Glutamatergic neuron (in vitro differentiated cells): ENCODE results near the gene ENTPD8. TPM values are rescaled to one million over a fixed set of nuclear protein-coding genes. Genes with fewer than 3 reads are reported as not detected.
A peak's percentile ranks its signal among the peaks of the same experiment; 100 is the strongest.
"Not testable (repeated sequence)": the region's sequence is repeated elsewhere in the genome, so short reads cannot be mapped to it uniquely, and the experiment has no call there.

Source experiments
- DNase-seq: peaks from one replicate; pipeline ENCODE4 v3.0.0; 2022
- H3K27ac Mint-ChIP-seq: one replicate; pipeline ENCODE4 v1.8.0; 2020; ENCODE audit warnings: mild to moderate bottlenecking, mixed read lengths, inconsistent platforms; ENCODE audit not compliant: unreplicated experiment
- H3K27me3 Mint-ChIP-seq: one replicate; pipeline ENCODE4 v1.8.0; 2020; ENCODE audit warnings: mild to moderate bottlenecking, moderate library complexity, mixed read lengths, inconsistent platforms; ENCODE audit not compliant: unreplicated experiment
- H3K36me3 Mint-ChIP-seq: one replicate; pipeline ENCODE4 v1.8.0; 2020; ENCODE audit warnings: mild to moderate bottlenecking, mixed read lengths, inconsistent platforms; ENCODE audit not compliant: unreplicated experiment
- H3K4me1 Mint-ChIP-seq: one replicate; pipeline ENCODE4 v1.8.0; 2020; ENCODE audit warnings: mild to moderate bottlenecking, low read depth, mixed read lengths, inconsistent platforms; ENCODE audit not compliant: unreplicated experiment
- H3K4me3 Mint-ChIP-seq: one replicate; pipeline ENCODE4 v1.8.0; 2020; ENCODE audit warnings: mild to moderate bottlenecking, mixed read lengths, inconsistent platforms; ENCODE audit not compliant: unreplicated experiment
- H3K9me3 Mint-ChIP-seq: one replicate; pipeline ENCODE4 v1.8.0; 2020; ENCODE audit warnings: mild to moderate bottlenecking, moderate library complexity, mixed read lengths, inconsistent platforms; ENCODE audit not compliant: unreplicated experiment
- total RNA-seq: library from RNA; stranded (reverse); fragmentation: NEBNext Ultra II Directional; extraction: Animal tissue kit (Norgen Biotek cat#: 25700); gene quantifications from one replicate; pipeline ENCODE4 v1.2.1, GENCODE V29; 2021; ENCODE audit not compliant: unreplicated experiment
- TF ChIP-seq, protein P1 (sequence below): fragments of 200-600 bp; sonication (generic); IDR thresholded peaks from one replicate; pipeline ENCODE4 v1.5.0; 2021; ENCODE audit not compliant: partially characterized antibody, unreplicated experiment

The ENTPD8 gene
- total RNA-seq, 1 donor from 2014 or later, result 1.0 TPM

DNA sequence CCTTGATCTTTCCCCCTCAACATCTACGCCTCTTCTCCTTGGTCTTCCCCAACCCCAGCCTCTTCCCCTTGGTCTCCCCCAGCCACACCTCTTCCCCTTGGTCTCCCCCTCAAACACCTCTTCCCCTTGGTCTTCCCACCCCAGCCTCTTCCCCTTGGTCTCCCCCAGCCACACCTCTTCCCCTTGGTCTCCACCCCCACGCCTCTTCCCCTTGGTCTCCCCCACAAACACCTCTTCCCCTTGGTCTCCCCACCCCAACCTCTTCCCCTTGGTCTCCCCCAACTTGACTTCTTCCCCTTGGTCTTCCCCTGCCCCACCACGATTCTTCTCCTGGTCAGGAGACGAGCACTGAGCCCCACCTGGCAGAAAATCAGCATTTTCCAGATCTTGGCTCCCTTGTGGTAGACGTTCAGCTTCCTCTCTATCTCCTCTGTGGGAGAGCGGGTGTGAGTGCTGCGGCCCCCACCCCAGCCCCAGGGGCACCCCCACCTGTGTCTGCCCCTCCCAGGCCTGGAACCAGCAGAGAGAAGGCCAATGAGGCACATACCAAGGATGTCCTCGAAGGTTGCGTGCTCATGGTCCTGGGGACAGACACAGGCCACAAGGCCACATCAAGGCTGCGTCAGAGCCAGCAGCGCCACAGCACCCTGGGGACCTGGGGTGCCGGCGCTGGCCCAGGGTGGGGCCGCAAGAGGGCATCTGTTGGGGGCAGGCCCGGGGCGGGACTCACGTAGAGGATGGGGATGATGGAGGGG is 11.0 kb upstream of the ENTPD8 start:
- no peak overlapping the region for H3K4me3 Mint-ChIP-seq
- H3K27me3 Mint-ChIP-seq, result peaks cover 4% of the 10 kb centered on the region
- H3K27ac Mint-ChIP-seq, result no peak overlapping the region
- TF ChIP-seq, protein P1, sequence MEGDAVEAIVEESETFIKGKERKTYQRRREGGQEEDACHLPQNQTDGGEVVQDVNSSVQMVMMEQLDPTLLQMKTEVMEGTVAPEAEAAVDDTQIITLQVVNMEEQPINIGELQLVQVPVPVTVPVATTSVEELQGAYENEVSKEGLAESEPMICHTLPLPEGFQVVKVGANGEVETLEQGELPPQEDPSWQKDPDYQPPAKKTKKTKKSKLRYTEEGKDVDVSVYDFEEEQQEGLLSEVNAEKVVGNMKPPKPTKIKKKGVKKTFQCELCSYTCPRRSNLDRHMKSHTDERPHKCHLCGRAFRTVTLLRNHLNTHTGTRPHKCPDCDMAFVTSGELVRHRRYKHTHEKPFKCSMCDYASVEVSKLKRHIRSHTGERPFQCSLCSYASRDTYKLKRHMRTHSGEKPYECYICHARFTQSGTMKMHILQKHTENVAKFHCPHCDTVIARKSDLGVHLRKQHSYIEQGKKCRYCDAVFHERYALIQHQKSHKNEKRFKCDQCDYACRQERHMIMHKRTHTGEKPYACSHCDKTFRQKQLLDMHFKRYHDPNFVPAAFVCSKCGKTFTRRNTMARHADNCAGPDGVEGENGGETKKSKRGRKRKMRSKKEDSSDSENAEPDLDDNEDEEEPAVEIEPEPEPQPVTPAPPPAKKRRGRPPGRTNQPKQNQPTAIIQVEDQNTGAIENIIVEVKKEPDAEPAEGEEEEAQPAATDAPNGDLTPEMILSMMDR, result no peak
- H3K36me3 Mint-ChIP-seq, result no peaks in the 10 kb centered on the region
- DNase-seq, result no peak
- peaks cover 4% of the 10 kb centered on the region for H3K4me1 Mint-ChIP-seq
- H3K9me3 Mint-ChIP-seq, result peaks cover 3% of the 10 kb centered on the region

DNA sequence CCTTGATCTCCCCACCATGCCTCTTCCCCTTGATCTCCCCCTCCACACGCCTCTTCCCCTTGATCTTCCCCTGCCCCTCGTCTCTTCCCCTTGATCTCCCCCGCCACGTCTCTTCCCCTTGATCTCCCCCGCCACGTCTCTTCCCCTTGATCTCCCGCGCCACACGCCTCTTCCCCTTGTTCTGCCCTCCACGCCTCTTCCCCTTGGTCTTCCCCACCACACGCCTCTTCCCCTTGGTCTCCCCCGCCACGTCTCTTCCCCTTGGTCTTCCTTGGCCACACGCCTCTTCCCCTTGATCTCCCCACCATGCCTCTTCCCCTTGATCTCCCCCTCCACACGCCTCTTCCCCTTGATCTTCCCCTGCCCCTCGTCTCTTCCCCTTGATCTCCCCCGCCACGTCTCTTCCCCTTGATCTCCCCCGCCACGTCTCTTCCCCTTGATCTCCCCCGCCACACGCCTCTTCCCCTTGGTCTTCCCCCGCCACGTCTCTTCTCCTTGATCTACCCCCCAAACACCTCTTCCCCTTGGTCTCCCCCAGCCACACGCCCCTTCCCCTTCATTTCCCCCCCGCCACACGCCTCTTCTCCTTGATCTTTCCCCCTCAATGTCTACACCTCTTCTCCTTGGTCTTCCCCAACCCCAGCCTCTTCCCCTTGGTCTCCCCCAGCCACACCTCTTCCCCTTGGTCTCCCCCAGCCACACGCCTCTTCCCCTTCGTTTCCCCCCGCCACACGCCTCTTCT is 10.3 kb upstream of the ENTPD8 start:
- not testable (repeated sequence) for H3K4me3 Mint-ChIP-seq, H3K27ac Mint-ChIP-seq, H3K4me1 Mint-ChIP-seq

DNA sequence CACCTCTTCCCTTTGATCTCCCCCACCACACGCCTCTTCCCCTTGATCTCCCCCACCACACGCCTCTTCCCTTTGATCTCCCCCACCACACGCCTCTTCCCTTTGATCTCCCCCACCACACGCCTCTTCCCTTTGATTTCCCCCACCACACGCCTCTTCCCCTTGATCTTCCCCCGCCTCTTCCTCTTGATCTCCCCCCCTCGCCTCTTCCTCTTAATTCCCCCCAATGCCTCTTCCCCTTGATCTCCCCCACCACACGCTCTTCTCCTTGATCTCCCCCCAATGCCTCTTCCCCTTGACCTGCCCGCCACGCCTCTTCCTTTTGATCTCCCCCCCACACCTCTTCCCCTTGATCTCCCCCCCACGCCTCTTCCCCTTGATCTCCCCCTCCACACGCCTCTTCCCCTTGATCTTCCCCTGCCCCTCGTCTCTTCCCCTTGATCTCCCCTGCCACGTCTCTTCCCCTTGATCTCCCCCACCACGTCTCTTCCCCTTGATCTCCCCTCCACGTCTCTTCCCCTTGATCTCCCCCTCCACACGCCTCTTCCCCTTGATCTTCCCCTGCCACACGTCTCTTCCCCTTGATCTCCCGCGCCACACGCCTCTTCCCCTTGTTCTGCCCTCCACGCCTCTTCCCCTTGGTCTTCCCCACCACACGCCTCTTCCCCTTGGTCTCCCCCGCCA is 9.5 kb upstream of the ENTPD8 start:
- H3K27me3 Mint-ChIP-seq, H3K27ac Mint-ChIP-seq, DNase-seq, H3K4me3 Mint-ChIP-seq, H3K9me3 Mint-ChIP-seq, H3K4me1 Mint-ChIP-seq, H3K36me3 Mint-ChIP-seq: not testable (repeated sequence)

More for the DNA sequence above, 10.3 kb upstream of the ENTPD8 start:
- not testable (repeated sequence) for H3K27me3 Mint-ChIP-seq, H3K9me3 Mint-ChIP-seq, H3K36me3 Mint-ChIP-seq, DNase-seq

DNA sequence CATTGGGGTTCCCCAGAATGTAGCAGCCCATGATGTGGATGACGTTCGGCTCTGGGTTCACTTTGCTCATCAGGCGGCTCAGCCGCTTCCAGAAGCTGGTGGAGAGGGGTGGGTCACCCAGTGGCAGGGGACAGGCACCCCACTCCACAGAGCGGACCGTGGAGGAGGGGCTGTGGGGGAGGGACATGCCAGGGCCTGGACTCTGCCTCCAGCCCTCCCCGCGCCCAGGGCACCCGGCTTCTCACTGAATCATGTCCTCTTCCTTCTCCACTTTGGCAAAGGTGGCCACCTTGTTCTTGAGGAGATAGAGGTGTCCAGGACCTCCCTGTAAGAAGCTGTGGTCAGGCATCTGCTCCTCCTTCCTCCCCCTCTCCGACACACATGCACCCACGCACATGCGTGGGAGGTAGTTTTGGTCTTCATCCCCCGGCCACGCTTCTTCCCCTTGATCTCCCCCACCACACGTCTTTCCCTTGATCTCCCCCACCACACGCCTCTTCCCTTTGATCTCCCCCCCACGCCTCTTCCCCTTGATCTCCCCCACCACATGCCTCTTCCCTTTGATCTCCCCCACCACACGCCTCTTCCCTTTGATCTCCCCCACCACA is 8.9 kb upstream of the ENTPD8 start:
- Mint-ChIP-seq H3K4me3 (no peak overlapping the region), H3K36me3 (no peaks in the 10 kb centered on the region), H3K27me3 (peaks cover 4% of the 10 kb centered on the region), H3K4me1 (peaks cover 4% of the 10 kb centered on the region), H3K27ac (no peak overlapping the region), H3K9me3 (peaks cover 2% of the 10 kb centered on the region)
- peak; percentile 14 for DNase-seq
- TF ChIP-seq, protein P1, result no peak

DNA sequence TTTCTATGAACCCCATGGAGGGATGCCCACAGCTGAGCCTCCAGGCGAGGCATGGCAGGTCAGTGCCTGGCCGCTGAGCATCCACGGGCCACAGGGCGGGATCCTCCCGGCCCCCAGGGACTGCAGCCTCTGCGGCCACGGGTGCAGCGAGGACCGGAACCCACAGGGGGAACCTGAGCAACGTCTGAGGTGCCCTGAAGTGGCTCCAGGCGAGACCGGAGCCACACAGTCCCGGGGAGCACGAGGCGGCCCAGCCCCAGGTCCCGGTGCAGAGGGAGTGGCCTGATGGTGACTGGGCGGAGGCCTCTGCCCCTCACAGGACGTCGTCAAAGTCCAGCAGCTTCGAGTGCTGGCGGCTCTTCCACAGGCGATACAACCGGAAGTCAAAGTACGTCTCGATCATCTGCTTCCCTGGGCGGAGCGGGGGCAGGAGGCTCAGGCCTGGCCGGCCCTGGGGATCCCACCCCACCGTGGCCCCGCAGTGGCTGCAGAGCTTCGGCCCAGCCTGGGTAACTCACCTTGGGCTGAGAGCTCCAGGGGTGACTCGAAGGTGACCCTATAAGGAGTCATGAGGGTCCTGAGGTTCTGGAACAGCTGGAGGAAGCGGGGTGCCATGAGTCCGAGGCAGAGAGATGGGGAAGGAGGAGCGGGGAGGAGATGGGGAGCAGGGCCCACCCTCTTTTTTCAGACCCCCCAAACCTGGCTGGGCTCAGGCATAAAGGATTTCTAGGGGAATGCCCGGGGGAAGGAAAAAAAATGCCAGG is 8.1 kb upstream of the ENTPD8 start:
- Mint-ChIP-seq H3K27me3 (peaks cover 4% of the 10 kb centered on the region), H3K4me3 (no peak overlapping the region), H3K27ac (no peak overlapping the region), H3K36me3 (no peaks in the 10 kb centered on the region), H3K4me1 (peaks cover 4% of the 10 kb centered on the region), H3K9me3 (peaks cover 2% of the 10 kb centered on the region)
- TF ChIP-seq, protein P1, result no peak
- peak; percentile 21 for DNase-seq
